ENCODE results near the gene ZNF30.
"Not testable (repeated sequence)": the region's sequence is repeated elsewhere in the genome, so short reads cannot be mapped to it uniquely, and the experiment has no call there.

Gene ZNF30

DNA sequence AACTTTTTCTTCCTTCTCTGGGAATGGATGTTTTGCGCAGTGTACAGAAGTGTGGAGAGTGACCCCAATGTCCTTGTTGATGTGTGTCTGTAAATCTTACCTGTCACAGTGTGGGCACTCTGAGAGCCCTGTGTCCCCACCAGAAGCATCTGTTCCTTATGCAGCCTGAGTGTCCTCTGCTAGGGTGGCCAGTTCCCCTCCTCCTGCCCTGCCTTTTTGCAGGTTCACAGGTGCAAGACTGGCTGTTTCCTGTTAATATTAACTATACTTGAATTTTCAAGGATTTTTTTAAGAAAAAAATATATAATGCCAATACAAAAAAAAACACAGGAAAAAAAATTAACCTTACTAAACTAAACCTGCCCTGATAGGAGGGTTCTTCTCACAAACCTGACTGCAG lies 61.4 kb downstream of the ZNF30 start:
- H3K4me3 ChIP-seq (ENCODE audit: low read depth, low read length) = no peak overlapping the region
- no peak for DNase-seq (ENCODE audit: low read depth)
- TF ChIP-seq, protein P1, sequence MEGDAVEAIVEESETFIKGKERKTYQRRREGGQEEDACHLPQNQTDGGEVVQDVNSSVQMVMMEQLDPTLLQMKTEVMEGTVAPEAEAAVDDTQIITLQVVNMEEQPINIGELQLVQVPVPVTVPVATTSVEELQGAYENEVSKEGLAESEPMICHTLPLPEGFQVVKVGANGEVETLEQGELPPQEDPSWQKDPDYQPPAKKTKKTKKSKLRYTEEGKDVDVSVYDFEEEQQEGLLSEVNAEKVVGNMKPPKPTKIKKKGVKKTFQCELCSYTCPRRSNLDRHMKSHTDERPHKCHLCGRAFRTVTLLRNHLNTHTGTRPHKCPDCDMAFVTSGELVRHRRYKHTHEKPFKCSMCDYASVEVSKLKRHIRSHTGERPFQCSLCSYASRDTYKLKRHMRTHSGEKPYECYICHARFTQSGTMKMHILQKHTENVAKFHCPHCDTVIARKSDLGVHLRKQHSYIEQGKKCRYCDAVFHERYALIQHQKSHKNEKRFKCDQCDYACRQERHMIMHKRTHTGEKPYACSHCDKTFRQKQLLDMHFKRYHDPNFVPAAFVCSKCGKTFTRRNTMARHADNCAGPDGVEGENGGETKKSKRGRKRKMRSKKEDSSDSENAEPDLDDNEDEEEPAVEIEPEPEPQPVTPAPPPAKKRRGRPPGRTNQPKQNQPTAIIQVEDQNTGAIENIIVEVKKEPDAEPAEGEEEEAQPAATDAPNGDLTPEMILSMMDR (conservative IDR thresholded peaks at IDR 0.05; ENCODE audit: low read depth, low read length) = no peak

DNA sequence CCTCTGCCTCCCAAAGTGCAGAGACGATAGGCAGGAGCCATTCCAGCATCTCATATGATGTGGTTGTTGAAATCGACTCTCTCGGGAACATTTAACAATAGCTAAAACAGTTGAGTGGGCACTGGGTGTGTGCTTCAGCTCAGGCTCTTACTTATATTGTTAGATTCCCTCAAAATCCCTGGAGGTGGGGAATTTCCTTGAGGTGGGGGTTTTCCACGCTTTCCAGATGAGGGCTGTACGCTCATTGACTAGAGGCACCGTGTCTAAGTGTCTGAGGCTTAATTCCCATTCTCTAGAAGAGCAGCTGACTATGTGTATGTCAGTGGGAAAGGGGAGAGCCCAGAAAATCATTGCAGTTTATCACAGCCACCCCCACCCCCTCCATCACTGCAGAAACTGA lies 62.6 kb downstream of the ZNF30 start:
- TF ChIP-seq, protein P1 (conservative IDR thresholded peaks at IDR 0.05; ENCODE audit: low read depth, low read length) = no peak
- DNase-seq (ENCODE audit: low read depth) = no peak
- no peak overlapping the region for H3K4me3 ChIP-seq (ENCODE audit: low read depth, low read length)

DNA sequence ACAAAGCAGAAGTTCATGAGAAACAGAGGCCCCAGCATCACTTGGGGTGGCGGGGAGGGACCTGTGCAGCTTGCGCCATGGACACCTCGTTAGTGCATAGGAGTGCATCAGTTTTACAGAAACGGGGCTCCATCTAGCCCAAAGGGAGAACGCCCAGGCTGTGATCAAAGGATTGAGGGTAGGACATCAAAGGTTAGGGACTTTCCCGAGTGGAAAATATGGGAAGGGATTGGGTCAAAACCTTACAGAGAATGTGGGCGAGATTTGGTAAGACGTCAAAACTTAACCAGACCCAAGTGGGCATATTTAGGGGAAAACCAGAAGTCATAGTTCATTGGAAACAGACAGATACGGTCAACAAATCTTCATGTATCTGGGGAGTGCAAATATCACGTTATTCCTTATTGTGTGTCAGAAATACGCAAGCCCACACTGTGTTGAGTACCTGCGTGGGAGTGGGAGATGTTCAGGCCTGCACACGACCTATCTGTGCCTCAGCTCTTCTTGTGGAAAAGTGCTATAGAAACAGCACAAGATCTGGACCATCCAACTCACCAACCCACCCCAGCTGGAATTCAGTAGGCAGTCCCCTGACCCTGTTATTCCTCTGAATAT lies 64.0 kb downstream of the ZNF30 start:
- TF ChIP-seq, protein P1 (conservative IDR thresholded peaks at IDR 0.05; ENCODE audit: low read depth, low read length) = no peak
- no peak for DNase-seq (ENCODE audit: low read depth)
- no peak overlapping the region for H3K4me3 ChIP-seq (ENCODE audit: low read depth, low read length)

DNA sequence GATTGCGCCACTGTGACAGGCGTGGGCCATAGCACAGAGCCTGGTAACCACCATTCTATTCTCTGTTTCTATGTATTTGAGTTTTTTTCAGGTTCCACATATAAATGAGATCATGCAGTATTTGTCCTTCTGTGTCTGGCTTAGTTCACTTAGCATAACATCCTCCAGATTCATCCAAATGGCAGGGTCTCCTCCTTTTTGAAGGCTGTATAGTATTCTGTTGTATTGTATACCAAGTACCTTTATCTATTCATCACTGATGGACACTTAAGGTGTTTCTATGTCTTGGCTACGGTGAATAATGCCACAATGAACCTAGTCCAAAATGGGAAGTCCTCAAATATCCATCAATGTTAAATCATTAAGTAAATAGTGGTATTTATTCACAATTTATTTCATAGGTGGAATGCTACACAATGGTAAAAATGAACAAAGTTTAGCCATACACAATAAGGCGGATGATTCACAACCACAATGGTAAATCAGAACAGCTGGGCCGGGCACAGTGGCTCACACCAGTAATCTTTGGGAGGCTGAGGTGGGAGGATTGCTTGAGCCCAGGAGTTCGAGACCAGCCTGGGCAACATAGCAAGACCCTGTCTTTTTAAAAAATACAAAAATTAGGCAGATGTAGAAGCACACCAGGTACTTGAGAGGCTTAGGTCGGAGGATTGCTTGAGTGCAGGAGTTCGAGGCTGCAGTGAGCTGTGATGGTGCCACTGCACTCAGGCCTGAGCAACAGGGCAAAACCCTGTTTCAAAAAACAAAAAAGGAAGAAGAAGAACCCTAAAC lies 65.0 kb downstream of the ZNF30 start:
- TF ChIP-seq, protein P1 (conservative IDR thresholded peaks at IDR 0.05; ENCODE audit: low read depth, low read length) = no peak
- no peak for DNase-seq (ENCODE audit: low read depth)
- H3K4me3 ChIP-seq (ENCODE audit: low read depth, low read length) = no peak overlapping the region

DNA sequence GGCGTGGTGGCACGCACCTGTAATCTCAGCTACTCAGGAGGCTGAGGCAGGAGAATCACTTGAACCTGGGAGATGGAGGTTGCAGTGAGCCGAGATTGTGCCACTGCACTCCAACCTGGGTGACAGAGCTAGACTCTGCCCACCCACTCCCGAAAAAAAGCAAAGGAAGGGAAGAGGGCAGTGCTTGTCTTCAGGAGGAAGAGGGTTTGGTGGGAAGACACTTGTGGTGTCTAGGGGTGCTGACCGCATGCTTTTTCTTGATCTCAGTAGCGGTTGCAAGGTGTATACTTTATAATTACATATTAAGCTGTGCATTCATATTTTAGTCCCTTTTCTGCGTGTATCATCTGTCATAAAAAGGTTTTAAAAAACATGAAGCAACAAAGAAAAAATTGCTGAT lies 65.9 kb downstream of the ZNF30 start:
- not testable (repeated sequence) for DNase-seq (ENCODE audit: low read depth); H3K4me3 ChIP-seq (ENCODE audit: low read depth, low read length)

DNA sequence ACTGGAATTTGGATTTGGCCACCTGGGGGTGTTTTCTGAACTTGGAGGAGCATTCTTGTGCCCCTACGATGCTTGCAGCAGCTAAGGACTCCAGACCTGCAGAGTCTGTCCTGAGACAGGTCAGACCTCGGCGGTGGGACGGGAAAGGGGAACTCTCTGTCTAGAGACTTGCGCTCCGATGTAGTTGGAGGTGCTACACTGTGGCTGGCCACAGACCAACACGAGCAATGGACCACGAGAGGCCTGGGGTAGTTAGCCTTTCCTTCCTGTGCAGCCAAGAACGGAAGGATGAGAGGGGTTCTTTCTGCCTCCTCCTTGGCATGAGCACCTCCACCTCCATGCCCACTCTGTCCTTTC lies 67.6 kb downstream of the ZNF30 start:
- DNase-seq (ENCODE audit: low read depth) = no peak
- TF ChIP-seq, protein P1 (conservative IDR thresholded peaks at IDR 0.05; ENCODE audit: low read depth, low read length) = no peak
- no peak overlapping the region for H3K4me3 ChIP-seq (ENCODE audit: low read depth, low read length)

All from choroid plexus epithelial cell (primary cell).